ENCODE measurements around the gene GUCD1. TPM values are rescaled to one million over a fixed set of nuclear protein-coding genes. Genes with fewer than 3 reads are reported as not detected.

The GUCD1 gene
- total RNA-seq, 1 experiment from 2014 or later = 144 TPM

- H3K9ac ChIP-seq (ENCODE audit: low read length) = no peak overlapping the region
- H3K4me1 ChIP-seq (ENCODE audit: low read length) = no peaks in the 10 kb centered on the region
- H3K27me3 ChIP-seq (ENCODE audit: low read length) = no peaks in the 10 kb centered on the region
- H3K36me3 ChIP-seq (ENCODE audit: insufficient read depth, low read length) = no peaks in the 10 kb centered on the region; the same call in 1 of the 2 replicates
- no peak overlapping the region for H3K27ac ChIP-seq (ENCODE audit: low read length)
- no peak overlapping the region for H3K4me2 ChIP-seq (ENCODE audit: low read depth, low read length, poor library complexity, severe bottlenecking)
- H3K9me2 ChIP-seq (replicated peaks; ENCODE audit: insufficient read depth, low read length) = no peaks in the 10 kb centered on the region
- H4K20me1 ChIP-seq (ENCODE audit: insufficient read depth, low read depth, low read length) = no peaks in the 10 kb centered on the region
- DNase-seq = no peak
- H3K9me3 ChIP-seq (ENCODE audit: low read length) = no peaks in the 10 kb centered on the region
- no peaks in the 10 kb centered on the region for H3K79me2 ChIP-seq (ENCODE audit: low read length)
- no peak overlapping the region for H3K4me3 ChIP-seq (ENCODE audit: low read length)
- H2AFZ ChIP-seq (ENCODE audit: low read length) = no peak overlapping the region
These were observed 24.3 kb upstream of the GUCD1 start for GRCh38 chr22:24579258-24579601.

- Histone ChIP-seq H3K27me3 (ENCODE audit: low read length) (no peaks in the 10 kb centered on the region), H3K36me3 (ENCODE audit: insufficient read depth, low read length) (peaks cover 6% of the 10 kb centered on the region; the same call in 1 of the 2 replicates), H3K4me2 (ENCODE audit: low read depth, low read length, poor library complexity, severe bottlenecking) (no peak overlapping the region), H4K20me1 (ENCODE audit: insufficient read depth, low read depth, low read length) (no peaks in the 10 kb centered on the region), H3K27ac (ENCODE audit: low read length) (no peak overlapping the region), H3K79me2 (ENCODE audit: low read length) (no peaks in the 10 kb centered on the region), H3K9me3 (ENCODE audit: low read length) (no peaks in the 10 kb centered on the region), H3K9ac (ENCODE audit: low read length) (no peak overlapping the region), H3K9me2 (replicated peaks; ENCODE audit: insufficient read depth, low read length) (no peaks in the 10 kb centered on the region), H2AFZ (ENCODE audit: low read length) (no peak overlapping the region), H3K4me1 (ENCODE audit: low read length) (no peaks in the 10 kb centered on the region), H3K4me3 (ENCODE audit: low read length) (no peak overlapping the region)
- no peak for DNase-seq
These were observed 23.7 kb upstream of the GUCD1 start for GRCh38 chr22:24578355-24579257.

- Histone ChIP-seq H3K27ac (ENCODE audit: low read length) (no peak overlapping the region), H3K27me3 (ENCODE audit: low read length) (no peaks in the 10 kb centered on the region), H3K4me2 (ENCODE audit: low read depth, low read length, poor library complexity, severe bottlenecking) (no peak overlapping the region), H3K4me1 (ENCODE audit: low read length) (no peaks in the 10 kb centered on the region), H3K36me3 (ENCODE audit: insufficient read depth, low read length) (peaks cover 22% of the 10 kb centered on the region), H3K9me2 (replicated peaks; ENCODE audit: insufficient read depth, low read length) (no peaks in the 10 kb centered on the region), H3K79me2 (ENCODE audit: low read length) (no peaks in the 10 kb centered on the region), H3K4me3 (ENCODE audit: low read length) (no peak overlapping the region), H4K20me1 (ENCODE audit: insufficient read depth, low read depth, low read length) (peaks cover 5% of the 10 kb centered on the region; the same call in 1 of the 2 replicates), H2AFZ (ENCODE audit: low read length) (no peak overlapping the region), H3K9ac (ENCODE audit: low read length) (no peak overlapping the region), H3K9me3 (ENCODE audit: low read length) (no peaks in the 10 kb centered on the region)
- no peak for DNase-seq
These were observed 21.8 kb upstream of the GUCD1 start for GRCh38 chr22:24576778-24577177.

GRCh38 chr22:24571266-24571665 lies 16.3 kb upstream of the GUCD1 start:
- peaks cover 15% of the 10 kb centered on the region for H3K79me2 ChIP-seq (ENCODE audit: low read length)
- H3K9ac ChIP-seq (ENCODE audit: low read length) = no peak overlapping the region
- no peaks in the 10 kb centered on the region for H3K9me2 ChIP-seq (replicated peaks; ENCODE audit: insufficient read depth, low read length)
- no peak overlapping the region for H3K4me2 ChIP-seq (ENCODE audit: low read depth, low read length, poor library complexity, severe bottlenecking)
- H3K27me3 ChIP-seq (ENCODE audit: low read length) = no peaks in the 10 kb centered on the region
- H4K20me1 ChIP-seq (ENCODE audit: insufficient read depth, low read depth, low read length) = peaks cover 24% of the 10 kb centered on the region
- no peak overlapping the region for H2AFZ ChIP-seq (ENCODE audit: low read length)
- H3K4me1 ChIP-seq (ENCODE audit: low read length) = no peaks in the 10 kb centered on the region
- H3K9me3 ChIP-seq (ENCODE audit: low read length) = no peaks in the 10 kb centered on the region
- peaks cover 38% of the 10 kb centered on the region for H3K36me3 ChIP-seq (ENCODE audit: insufficient read depth, low read length)
- H3K4me3 ChIP-seq (ENCODE audit: low read length) = no peak overlapping the region
- H3K27ac ChIP-seq (ENCODE audit: low read length) = no peak overlapping the region
- DNase-seq = no peak

DNA sequence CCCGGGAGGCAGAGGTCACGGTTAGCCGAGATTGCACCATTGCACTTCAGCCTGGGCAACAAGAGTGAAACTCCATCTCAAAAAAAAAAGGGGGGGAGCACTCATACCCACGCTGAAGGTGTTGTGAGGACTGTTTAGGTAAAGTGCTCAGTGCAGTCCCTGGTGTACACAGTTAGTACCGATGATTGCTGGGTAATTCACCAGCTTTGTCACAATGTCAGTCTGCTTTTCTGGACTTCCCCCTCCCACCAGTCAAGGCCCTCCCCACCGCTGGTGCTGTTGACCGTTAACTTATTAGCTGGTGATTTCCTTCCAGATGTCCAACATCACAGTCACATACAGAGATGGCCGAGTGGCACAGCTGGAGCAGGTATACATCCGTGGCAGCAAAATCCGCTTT lies 12.7 kb upstream of the GUCD1 start:
- DNase-seq = no peak
- Histone ChIP-seq H3K9ac (ENCODE audit: low read length) (no peak overlapping the region), H3K79me2 (ENCODE audit: low read length) (peaks cover 50% of the 10 kb centered on the region)

DNA sequence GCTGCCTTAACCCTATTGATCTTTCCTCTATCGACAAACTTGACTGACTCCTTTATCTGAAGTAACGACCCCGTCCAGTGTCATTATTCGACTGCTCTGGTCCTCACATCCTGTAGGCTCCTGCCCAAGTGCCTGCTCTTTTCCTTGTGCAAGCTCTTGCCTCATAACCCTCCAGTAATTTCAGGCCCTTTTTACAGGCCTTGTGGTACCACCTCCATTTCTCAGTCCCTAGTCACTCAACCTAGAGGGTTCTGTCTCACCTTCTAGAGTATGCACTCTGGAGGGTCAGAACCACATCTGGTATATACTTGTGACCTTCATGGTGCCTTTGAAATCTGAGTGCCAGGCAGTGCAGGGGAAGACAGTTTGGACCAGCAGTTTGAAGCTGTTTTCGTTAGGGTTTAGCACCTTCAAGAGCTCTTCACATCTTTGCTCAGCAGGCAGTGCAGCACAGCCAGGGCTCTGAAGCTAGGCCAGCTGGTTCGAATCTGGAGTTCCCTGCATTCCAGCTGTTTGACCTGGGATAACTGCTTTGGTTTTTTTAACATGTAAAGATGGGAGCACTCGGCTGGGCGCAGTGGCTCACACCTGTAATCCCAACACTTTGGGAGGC lies 12.1 kb upstream of the GUCD1 start:
- H4K20me1 ChIP-seq (ENCODE audit: insufficient read depth, low read depth, low read length) = peaks cover 55% of the 10 kb centered on the region
- no peak overlapping the region for H3K27ac ChIP-seq (ENCODE audit: low read length)
- no peaks in the 10 kb centered on the region for H3K9me3 ChIP-seq (ENCODE audit: low read length)
- H2AFZ ChIP-seq (ENCODE audit: low read length) = no peak overlapping the region
- DNase-seq = no peak
- H3K4me3 ChIP-seq (ENCODE audit: low read length) = no peak overlapping the region
- no peak overlapping the region for H3K9ac ChIP-seq (ENCODE audit: low read length)
- H3K4me1 ChIP-seq (ENCODE audit: low read length) = no peaks in the 10 kb centered on the region
- no peaks in the 10 kb centered on the region for H3K9me2 ChIP-seq (replicated peaks; ENCODE audit: insufficient read depth, low read length)
- H3K79me2 ChIP-seq (ENCODE audit: low read length) = peaks cover 55% of the 10 kb centered on the region
- H3K27me3 ChIP-seq (ENCODE audit: low read length) = no peaks in the 10 kb centered on the region
- peaks cover 28% of the 10 kb centered on the region; the same call in 1 of the 2 replicates for H3K36me3 ChIP-seq (ENCODE audit: insufficient read depth, low read length)
- H3K4me2 ChIP-seq (ENCODE audit: low read depth, low read length, poor library complexity, severe bottlenecking) = no peak overlapping the region

More for the DNA sequence above, 12.7 kb upstream of the GUCD1 start:
- Histone ChIP-seq H3K27me3 (ENCODE audit: low read length) (no peaks in the 10 kb centered on the region), H3K9me3 (ENCODE audit: low read length) (no peaks in the 10 kb centered on the region), H3K27ac (ENCODE audit: low read length) (no peak overlapping the region), H4K20me1 (ENCODE audit: insufficient read depth, low read depth, low read length) (peaks cover 54% of the 10 kb centered on the region), H3K4me3 (ENCODE audit: low read length) (no peak overlapping the region), H3K9me2 (replicated peaks; ENCODE audit: insufficient read depth, low read length) (no peaks in the 10 kb centered on the region), H2AFZ (ENCODE audit: low read length) (no peak overlapping the region), H3K36me3 (ENCODE audit: insufficient read depth, low read length) (peaks cover 30% of the 10 kb centered on the region), H3K4me1 (ENCODE audit: low read length) (no peaks in the 10 kb centered on the region), H3K4me2 (ENCODE audit: low read depth, low read length, poor library complexity, severe bottlenecking) (no peak overlapping the region)

- H3K4me3 ChIP-seq (ENCODE audit: low read length) = no peak overlapping the region
- no peak overlapping the region for H3K9ac ChIP-seq (ENCODE audit: low read length)
- H3K9me3 ChIP-seq (ENCODE audit: low read length) = no peaks in the 10 kb centered on the region
- no peak overlapping the region for H3K27ac ChIP-seq (ENCODE audit: low read length)
- peaks cover 32% of the 10 kb centered on the region; the same call in 1 of the 2 replicates for H3K36me3 ChIP-seq (ENCODE audit: insufficient read depth, low read length)
- peaks cover 60% of the 10 kb centered on the region for H4K20me1 ChIP-seq (ENCODE audit: insufficient read depth, low read depth, low read length)
- no peak overlapping the region for H2AFZ ChIP-seq (ENCODE audit: low read length)
- DNase-seq = no peak
- peaks cover 65% of the 10 kb centered on the region for H3K79me2 ChIP-seq (ENCODE audit: low read length)
- no peak overlapping the region for H3K4me2 ChIP-seq (ENCODE audit: low read depth, low read length, poor library complexity, severe bottlenecking)
- H3K27me3 ChIP-seq (ENCODE audit: low read length) = no peaks in the 10 kb centered on the region
- H3K4me1 ChIP-seq (ENCODE audit: low read length) = no peaks in the 10 kb centered on the region
- H3K9me2 ChIP-seq (replicated peaks; ENCODE audit: insufficient read depth, low read length) = no peaks in the 10 kb centered on the region
These were observed 10.1 kb upstream of the GUCD1 start for GRCh38 chr22:24565077-24565476.

DNA sequence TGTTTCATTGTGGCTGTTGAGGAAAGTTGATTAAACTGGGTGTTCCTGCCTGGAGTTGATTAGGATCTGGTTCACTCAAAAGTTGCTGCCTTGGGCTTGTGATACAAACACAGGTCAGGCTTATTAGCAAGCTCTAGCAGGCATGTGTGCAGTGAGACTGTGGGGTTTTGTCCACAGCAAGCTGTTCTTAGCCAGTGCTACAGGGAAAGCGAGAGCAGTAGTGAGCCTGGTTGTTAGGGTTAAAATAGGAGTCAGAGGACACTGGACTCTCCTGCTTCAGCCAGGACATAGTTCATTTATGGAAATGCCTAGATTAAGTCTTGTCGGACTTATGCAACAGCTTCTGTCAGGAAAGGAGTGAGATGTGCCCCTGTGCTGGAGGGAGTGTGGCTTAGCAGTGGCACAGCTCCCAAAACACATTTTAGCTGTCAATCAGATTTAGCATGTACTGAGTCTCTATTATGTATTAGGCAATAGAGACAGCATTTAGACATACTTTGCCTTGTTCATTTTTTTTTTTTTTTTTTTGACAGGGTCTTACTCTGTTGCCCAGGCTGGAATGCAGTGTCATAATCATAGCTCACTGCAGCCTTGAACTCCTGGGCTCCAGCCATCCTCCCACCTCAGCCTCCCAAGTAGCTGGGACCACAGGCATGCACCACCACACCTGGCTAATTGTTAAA lies 9.6 kb upstream of the GUCD1 start:
- H3K27ac ChIP-seq (ENCODE audit: low read length) = no peak overlapping the region
- peaks cover 30% of the 10 kb centered on the region; the same call in 1 of the 2 replicates for H3K36me3 ChIP-seq (ENCODE audit: insufficient read depth, low read length)
- no peaks in the 10 kb centered on the region for H3K9me2 ChIP-seq (replicated peaks; ENCODE audit: insufficient read depth, low read length)
- no peaks in the 10 kb centered on the region for H3K27me3 ChIP-seq (ENCODE audit: low read length)
- no peak overlapping the region for H2AFZ ChIP-seq (ENCODE audit: low read length)
- no peaks in the 10 kb centered on the region for H3K9me3 ChIP-seq (ENCODE audit: low read length)
- H4K20me1 ChIP-seq (ENCODE audit: insufficient read depth, low read depth, low read length) = peaks cover 58% of the 10 kb centered on the region
- DNase-seq = no peak
- H3K79me2 ChIP-seq (ENCODE audit: low read length) = peaks cover 69% of the 10 kb centered on the region
- H3K4me3 ChIP-seq (ENCODE audit: low read length) = no peak overlapping the region
- no peak overlapping the region for H3K4me2 ChIP-seq (ENCODE audit: low read depth, low read length, poor library complexity, severe bottlenecking)
- H3K9ac ChIP-seq (ENCODE audit: low read length) = no peak overlapping the region
- no peaks in the 10 kb centered on the region; the same call in 1 of the 2 replicates for H3K4me1 ChIP-seq (ENCODE audit: low read length)

Measured in Karpas-422 (cell line).